Glutamatergic neuron (in vitro differentiated cells): ENCODE measurements around the gene ZHX3. TPM values are rescaled to one million over a fixed set of nuclear protein-coding genes. Genes with fewer than 3 reads are reported as not detected.

Experiments used
- DNase-seq: peaks from one replicate; pipeline ENCODE4 v3.0.0; 2022
- H3K27ac Mint-ChIP-seq: one replicate; pipeline ENCODE4 v1.8.0; 2020; ENCODE audit warnings: mild to moderate bottlenecking, mixed read lengths, inconsistent platforms; ENCODE audit not compliant: unreplicated experiment
- H3K27me3 Mint-ChIP-seq: one replicate; pipeline ENCODE4 v1.8.0; 2020; ENCODE audit warnings: mild to moderate bottlenecking, moderate library complexity, mixed read lengths, inconsistent platforms; ENCODE audit not compliant: unreplicated experiment
- H3K36me3 Mint-ChIP-seq: one replicate; pipeline ENCODE4 v1.8.0; 2020; ENCODE audit warnings: mild to moderate bottlenecking, mixed read lengths, inconsistent platforms; ENCODE audit not compliant: unreplicated experiment
- H3K4me1 Mint-ChIP-seq: one replicate; pipeline ENCODE4 v1.8.0; 2020; ENCODE audit warnings: mild to moderate bottlenecking, low read depth, mixed read lengths, inconsistent platforms; ENCODE audit not compliant: unreplicated experiment
- H3K4me3 Mint-ChIP-seq: one replicate; pipeline ENCODE4 v1.8.0; 2020; ENCODE audit warnings: mild to moderate bottlenecking, mixed read lengths, inconsistent platforms; ENCODE audit not compliant: unreplicated experiment
- H3K9me3 Mint-ChIP-seq: one replicate; pipeline ENCODE4 v1.8.0; 2020; ENCODE audit warnings: mild to moderate bottlenecking, moderate library complexity, mixed read lengths, inconsistent platforms; ENCODE audit not compliant: unreplicated experiment
- total RNA-seq: library from RNA; stranded (reverse); fragmentation: NEBNext Ultra II Directional; extraction: Animal tissue kit (Norgen Biotek cat#: 25700); gene quantifications from one replicate; pipeline ENCODE4 v1.2.1, GENCODE V29; 2021; ENCODE audit not compliant: unreplicated experiment
- TF ChIP-seq, protein P1 (sequence below): fragments of 200-600 bp; sonication (generic); IDR thresholded peaks from one replicate; pipeline ENCODE4 v1.5.0; 2021; ENCODE audit not compliant: partially characterized antibody, unreplicated experiment

Gene ZHX3
- total RNA-seq, 1 donor from 2014 or later = 40.5 TPM

DNA sequence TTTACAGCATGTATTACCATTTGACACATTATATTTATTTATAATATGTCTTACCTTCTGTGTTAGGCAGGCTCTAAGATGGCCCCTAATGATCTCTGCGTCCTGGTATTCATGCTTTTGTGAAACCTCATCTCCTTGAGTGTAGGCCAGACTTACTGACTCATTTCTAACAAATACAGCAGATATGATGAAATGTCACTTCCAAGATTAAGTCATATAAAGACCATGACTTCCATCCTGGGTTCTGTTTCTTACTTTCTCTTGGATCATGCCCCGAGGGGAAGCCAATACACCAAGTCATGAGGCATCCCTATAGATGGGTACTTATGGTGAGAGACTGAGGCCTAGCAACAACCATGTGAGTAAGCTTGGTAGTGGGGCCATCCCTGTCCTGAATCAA is 30.2 kb downstream of the ZHX3 start:
- no peak overlapping the region for H3K27ac Mint-ChIP-seq
- H3K9me3 Mint-ChIP-seq = no peaks in the 10 kb centered on the region
- H3K36me3 Mint-ChIP-seq = peaks cover 16% of the 10 kb centered on the region
- H3K27me3 Mint-ChIP-seq = peaks cover 7% of the 10 kb centered on the region
- TF ChIP-seq, protein P1, sequence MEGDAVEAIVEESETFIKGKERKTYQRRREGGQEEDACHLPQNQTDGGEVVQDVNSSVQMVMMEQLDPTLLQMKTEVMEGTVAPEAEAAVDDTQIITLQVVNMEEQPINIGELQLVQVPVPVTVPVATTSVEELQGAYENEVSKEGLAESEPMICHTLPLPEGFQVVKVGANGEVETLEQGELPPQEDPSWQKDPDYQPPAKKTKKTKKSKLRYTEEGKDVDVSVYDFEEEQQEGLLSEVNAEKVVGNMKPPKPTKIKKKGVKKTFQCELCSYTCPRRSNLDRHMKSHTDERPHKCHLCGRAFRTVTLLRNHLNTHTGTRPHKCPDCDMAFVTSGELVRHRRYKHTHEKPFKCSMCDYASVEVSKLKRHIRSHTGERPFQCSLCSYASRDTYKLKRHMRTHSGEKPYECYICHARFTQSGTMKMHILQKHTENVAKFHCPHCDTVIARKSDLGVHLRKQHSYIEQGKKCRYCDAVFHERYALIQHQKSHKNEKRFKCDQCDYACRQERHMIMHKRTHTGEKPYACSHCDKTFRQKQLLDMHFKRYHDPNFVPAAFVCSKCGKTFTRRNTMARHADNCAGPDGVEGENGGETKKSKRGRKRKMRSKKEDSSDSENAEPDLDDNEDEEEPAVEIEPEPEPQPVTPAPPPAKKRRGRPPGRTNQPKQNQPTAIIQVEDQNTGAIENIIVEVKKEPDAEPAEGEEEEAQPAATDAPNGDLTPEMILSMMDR = no peak
- DNase-seq = no peak
- no peak overlapping the region for H3K4me3 Mint-ChIP-seq
- H3K4me1 Mint-ChIP-seq = no peaks in the 10 kb centered on the region

DNA sequence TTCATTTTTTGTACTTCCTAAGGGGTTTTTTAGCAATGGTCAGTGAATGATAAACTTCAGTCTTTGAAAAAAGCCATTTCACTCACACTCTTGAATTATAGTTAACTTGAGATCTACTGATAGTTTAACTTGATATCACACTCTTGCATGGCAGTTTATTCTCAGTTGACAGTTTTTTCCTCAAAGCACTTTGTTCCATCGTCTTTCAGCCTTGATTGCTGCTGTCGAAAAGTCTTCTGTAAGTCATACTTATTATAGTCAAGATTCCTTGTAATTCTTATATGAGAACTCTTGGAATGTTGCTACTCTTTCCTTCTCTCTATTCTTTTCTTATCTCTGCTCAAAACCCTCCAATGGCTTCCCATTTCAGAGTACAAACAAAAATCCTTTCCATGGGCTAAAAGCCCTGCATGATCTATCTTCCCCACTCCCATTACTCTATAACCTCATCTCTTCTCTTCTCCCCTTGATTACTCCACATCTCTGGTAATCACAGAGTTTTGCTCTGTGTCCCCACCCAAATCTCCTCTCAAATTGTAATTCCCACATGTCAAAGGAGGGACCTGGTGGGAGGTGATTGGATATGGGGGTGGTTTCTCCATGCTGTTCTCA is 31.2 kb downstream of the ZHX3 start:
- Mint-ChIP-seq H3K36me3 (peaks cover 16% of the 10 kb centered on the region), H3K4me1 (no peaks in the 10 kb centered on the region), H3K27me3 (peaks cover 7% of the 10 kb centered on the region), H3K27ac (no peak overlapping the region), H3K9me3 (no peaks in the 10 kb centered on the region), H3K4me3 (no peak overlapping the region)
- TF ChIP-seq, protein P1 = no peak
- DNase-seq = no peak

DNA sequence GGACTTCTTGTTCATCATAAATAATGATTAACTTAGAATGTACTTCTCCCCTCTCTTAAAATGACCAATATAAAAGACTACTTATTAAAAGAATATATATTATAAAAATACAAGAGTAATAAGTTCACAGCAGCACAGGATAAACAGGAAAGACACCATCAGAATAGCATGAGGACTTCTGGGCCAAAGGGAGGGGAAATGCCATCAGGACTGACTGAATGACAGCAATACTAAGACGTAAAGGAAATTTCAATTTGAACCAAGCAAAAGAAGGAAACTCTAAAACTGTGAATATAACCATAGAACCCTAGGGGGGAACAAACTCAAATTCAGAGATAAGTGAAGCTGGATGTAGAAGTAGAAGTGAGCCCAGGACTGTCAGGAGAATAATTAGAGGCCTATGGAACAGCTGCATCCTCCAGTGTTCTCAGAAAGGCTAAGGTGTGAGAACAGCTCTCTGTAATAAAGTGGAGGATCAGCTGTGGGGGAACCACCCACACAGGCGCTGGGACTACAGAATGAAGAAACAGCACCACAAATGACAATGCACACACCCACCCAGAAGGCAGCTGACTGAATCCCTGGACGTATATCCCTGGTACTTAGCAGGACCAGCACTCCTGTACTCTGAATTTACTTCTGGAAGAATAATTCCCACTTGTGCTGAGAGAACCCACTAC is 37.8 kb downstream of the ZHX3 start:
- no peaks in the 10 kb centered on the region for H3K9me3 Mint-ChIP-seq

DNA sequence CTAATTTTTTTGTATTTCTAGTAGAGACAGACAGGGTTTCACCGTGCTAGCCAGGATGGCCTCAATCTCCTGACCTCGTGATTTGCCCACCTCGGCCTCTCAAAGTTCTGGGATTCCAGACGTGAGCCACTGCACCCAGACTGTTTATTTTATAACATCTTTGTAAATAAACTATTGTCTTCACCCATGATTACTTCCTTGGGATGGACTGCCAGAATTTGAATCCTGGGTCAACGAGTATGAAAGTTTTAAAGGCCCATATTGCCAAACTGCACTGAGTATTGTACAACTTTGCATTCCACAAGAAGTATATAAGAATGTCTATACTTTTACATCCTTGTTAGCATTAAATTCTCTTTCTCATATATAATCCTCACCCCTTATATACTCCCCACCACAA is 38.6 kb downstream of the ZHX3 start:
- H3K4me1 Mint-ChIP-seq = no peaks in the 10 kb centered on the region
- TF ChIP-seq, protein P1 = no peak
- no peak overlapping the region for H3K27ac Mint-ChIP-seq
- DNase-seq = no peak
- no peaks in the 10 kb centered on the region for H3K36me3 Mint-ChIP-seq
- H3K27me3 Mint-ChIP-seq = no peaks in the 10 kb centered on the region
- no peaks in the 10 kb centered on the region for H3K9me3 Mint-ChIP-seq
- no peak overlapping the region for H3K4me3 Mint-ChIP-seq

More for the DNA sequence above, 37.8 kb downstream of the ZHX3 start:
- TF ChIP-seq, protein P1 = no peak
- Mint-ChIP-seq H3K27ac (no peak overlapping the region), H3K4me1 (no peaks in the 10 kb centered on the region), H3K36me3 (no peaks in the 10 kb centered on the region), H3K4me3 (no peak overlapping the region), H3K27me3 (peaks cover 3% of the 10 kb centered on the region)
- no peak for DNase-seq

DNA sequence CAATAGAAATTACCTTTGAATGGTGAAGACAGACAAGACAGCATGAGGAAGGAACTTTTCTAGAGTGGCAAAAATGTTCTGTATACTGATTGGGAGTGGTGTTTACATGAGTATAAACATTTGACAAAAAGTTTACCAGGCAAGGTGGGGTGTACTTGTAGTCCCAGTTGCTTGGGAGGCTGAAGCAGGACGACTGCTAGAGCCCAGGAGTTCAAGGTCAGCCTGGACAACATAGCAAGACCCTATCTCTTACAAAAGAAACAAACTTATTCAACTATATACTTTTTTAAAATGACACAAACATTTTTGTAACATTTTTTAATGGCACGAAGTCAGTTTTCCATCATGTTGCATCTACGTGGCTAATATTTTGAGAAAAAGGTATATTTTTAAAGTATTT is 40.5 kb downstream of the ZHX3 start:
- H3K27me3 Mint-ChIP-seq = no peaks in the 10 kb centered on the region
- no peaks in the 10 kb centered on the region for H3K4me1 Mint-ChIP-seq
- no peak overlapping the region for H3K27ac Mint-ChIP-seq
- no peaks in the 10 kb centered on the region for H3K36me3 Mint-ChIP-seq
- H3K4me3 Mint-ChIP-seq = no peak overlapping the region
- no peak for DNase-seq
- TF ChIP-seq, protein P1 = no peak
- H3K9me3 Mint-ChIP-seq = no peaks in the 10 kb centered on the region
